ENCODE data around the gene LIMK2.
"Not testable (repeated sequence)": the region's sequence is repeated elsewhere in the genome, so short reads cannot be mapped to it uniquely, and the experiment has no call there.

LIMK2 gene

DNA sequence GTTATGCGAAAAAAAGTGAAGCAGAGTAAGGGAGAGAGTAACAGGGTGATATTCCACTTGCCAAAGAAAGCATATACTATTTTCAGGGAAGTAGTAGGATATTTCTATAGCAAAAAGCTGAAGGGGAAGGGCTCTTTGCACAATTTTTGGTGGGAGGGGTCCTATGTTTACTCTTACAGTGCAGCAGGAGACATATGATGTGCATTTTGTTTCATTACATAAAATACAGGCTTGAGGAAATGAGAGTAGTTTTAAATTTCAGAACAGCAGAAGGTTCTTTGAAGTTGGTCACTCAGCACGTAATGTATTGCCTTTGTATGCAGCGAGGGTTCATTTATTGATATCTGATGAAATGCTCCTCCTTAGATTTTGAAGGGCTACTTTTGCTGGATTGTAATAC is 83.3 kb downstream of the LIMK2 start:
- no peak for DNase-seq

DNA sequence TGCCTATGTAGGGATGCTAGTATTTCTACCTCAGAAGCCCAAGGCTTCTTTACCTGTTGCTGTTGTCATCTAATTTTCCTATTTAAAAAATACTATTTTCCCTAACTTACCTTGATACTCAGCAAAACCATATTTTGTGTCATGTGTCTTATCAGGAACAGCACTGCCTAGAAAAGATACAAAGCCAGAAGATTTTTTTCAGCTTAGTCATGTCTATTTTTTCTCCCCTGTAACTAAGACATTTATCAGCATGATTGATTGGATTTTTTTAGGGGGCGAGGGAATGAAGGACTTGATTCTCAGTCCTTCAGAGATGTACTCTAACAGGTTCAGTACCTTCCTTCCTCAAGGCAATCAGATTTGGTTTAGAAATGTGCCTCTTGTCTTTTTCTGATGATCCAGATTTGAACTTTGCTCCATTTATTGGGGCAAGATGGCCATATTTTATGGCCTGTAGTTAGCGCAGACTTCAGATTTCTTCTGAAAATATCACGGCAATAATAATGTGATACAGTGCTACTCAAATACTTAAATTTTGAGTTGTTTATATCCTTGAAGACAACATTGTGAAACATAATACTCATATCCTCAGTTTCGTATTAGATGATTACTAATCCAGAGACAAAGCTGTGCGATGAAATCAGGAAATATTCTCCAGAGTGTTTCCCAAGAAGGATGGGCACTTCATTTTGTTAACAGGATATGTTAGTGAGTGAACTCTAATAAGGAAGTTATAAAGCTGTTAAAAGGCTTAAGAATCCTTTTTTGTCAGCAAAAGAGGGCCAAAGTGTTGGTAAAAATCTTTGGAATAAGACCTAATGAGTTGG is 83.9 kb downstream of the LIMK2 start:
- DNase-seq, result no peak

- no peak for DNase-seq
These were observed 88.8 kb downstream of the LIMK2 start for GRCh38 chr22:31300896-31301295.

GRCh38 chr22:31302006-31302405 is 89.9 kb downstream of the LIMK2 start:
- DNase-seq, result peak; percentile 56

GRCh38 chr22:31302537-31302936 is 90.4 kb downstream of the LIMK2 start:
- no peak for DNase-seq

- no peak for DNase-seq
These were observed 93.1 kb downstream of the LIMK2 start for GRCh38 chr22:31305194-31305593.

GRCh38 chr22:31308181-31308580 is 96.1 kb downstream of the LIMK2 start:
- no peak for DNase-seq

GRCh38 chr22:31313366-31314147 is 101.5 kb downstream of the LIMK2 start:
- DNase-seq, result peak; percentile 84

- DNase-seq, result not testable (repeated sequence)
These were observed 102.1 kb downstream of the LIMK2 start for GRCh38 chr22:31314220-31314619.

- DNase-seq, result no peak
These were observed 109.3 kb downstream of the LIMK2 start for GRCh38 chr22:31321421-31321820.

DNA sequence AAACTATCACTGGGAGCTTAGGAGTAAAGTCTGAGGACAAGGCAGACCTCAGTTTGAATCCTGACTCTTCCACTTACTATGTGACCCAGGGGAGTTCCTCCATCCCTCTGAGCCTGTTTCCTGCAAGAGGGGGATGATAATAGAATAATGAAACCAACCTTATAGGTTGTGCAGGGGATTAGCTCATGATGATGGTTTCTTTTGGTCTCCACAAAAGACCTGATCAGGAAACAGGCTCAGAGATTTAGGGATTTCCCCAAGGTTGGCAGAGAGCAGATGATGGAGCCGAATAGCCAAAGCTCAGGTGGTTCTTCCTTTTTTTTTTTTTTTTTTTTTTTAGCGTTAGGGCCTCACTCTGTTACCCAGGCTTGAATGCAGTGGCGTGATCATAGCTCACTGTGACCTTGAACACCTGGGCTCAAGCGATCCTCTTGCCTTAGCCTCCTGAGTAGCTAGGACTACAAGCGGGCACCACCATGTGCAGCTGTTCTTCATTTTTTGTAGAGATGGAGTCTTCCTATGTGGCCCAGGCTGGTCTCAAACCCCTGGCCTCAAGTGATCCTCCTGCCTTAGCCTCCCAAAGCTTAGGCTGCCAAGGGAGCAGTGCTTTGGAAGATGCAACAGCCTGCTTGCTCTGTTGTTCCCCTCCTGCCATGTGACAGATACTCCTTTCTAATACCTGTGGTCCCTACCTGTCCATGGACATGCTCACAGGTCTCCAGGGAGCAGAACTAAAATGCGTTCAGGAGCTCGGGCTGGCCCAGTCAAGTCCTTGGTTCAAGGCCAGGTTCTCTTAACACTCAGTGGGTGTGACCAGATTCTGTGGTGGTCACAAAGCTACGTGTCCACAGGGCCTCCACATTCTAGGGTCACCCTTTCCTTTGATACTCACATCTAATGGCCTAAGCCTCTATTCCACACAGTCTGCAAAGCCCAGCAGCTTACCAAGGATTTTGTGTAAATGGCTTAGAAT is 111.8 kb downstream of the LIMK2 start:
- DNase-seq, result no peak

- no peak for DNase-seq
These were observed 114.8 kb downstream of the LIMK2 start for GRCh38 chr22:31326877-31327276.

- no peak for DNase-seq
These were observed 115.9 kb downstream of the LIMK2 start for GRCh38 chr22:31327806-31328543.

GRCh38 chr22:31328544-31328960 is 116.5 kb downstream of the LIMK2 start:
- DNase-seq, result no peak

DNA sequence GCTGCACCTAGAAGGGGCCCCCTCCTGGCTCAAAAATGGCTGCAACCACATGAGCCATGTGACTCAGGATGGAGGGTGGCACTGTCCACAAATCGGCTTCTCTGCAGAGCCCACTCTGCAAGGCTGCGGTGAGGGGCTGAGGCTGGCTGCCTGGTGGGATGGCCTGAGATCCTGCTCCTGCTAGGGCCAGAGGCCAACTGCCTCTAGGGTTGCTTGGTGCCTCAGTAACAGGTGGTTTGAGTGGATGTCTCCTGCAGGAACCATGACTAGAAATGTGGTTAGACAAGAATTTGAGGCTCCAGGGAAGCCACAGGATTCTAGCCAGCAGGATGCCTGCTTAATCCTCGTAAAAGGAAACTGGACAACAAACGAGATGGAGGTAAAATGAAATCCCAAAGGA is 116.9 kb downstream of the LIMK2 start:
- no peak for DNase-seq
